CD4-positive, alpha-beta T cell treated with Interleukin-12 subunit alpha and Interleukin-12 subunit beta, for 1 hour (primary cell): ENCODE results near the gene SPIN1.

Source experiments
- DNase-seq: peaks from one replicate; pipeline ENCODE4 v3.0.0-alpha.2; 2020

SPIN1 gene

GRCh38 chr9:88390371-88390990, 2.2 kb downstream of the SPIN1 start:
- DNase-seq, result no peak

- DNase-seq, result no peak
Measured at GRCh38 chr9:88391236-88391635, 3.0 kb downstream of the SPIN1 start.

GRCh38 chr9:88391921-88392320, 3.7 kb downstream of the SPIN1 start:
- DNase-seq, result no peak

GRCh38 chr9:88392549-88392948, 4.3 kb downstream of the SPIN1 start:
- DNase-seq, result no peak

GRCh38 chr9:88396836-88397577, 8.8 kb downstream of the SPIN1 start:
- DNase-seq, result no peak

GRCh38 chr9:88398016-88398415, 9.8 kb downstream of the SPIN1 start:
- DNase-seq, result no peak

GRCh38 chr9:88399966-88400365, 11.7 kb downstream of the SPIN1 start:
- no peak for DNase-seq

GRCh38 chr9:88403340-88403739, 15.1 kb downstream of the SPIN1 start:
- DNase-seq, result no peak

- DNase-seq, result no peak
Measured at GRCh38 chr9:88406051-88406450, 17.8 kb downstream of the SPIN1 start.

GRCh38 chr9:88411471-88411870, 23.2 kb downstream of the SPIN1 start:
- no peak for DNase-seq

GRCh38 chr9:88414298-88414697, 26.1 kb downstream of the SPIN1 start:
- DNase-seq, result no peak

GRCh38 chr9:88418025-88418424, 29.8 kb downstream of the SPIN1 start:
- no peak for DNase-seq

- DNase-seq, result no peak
Measured at GRCh38 chr9:88418715-88419540, 30.7 kb downstream of the SPIN1 start.

GRCh38 chr9:88420227-88420626, 32.0 kb downstream of the SPIN1 start:
- no peak for DNase-seq

GRCh38 chr9:88421348-88421747, 33.1 kb downstream of the SPIN1 start:
- no peak for DNase-seq

- no peak for DNase-seq
Measured at GRCh38 chr9:88425538-88425950, 37.3 kb downstream of the SPIN1 start.

GRCh38 chr9:88426651-88427050, 38.4 kb downstream of the SPIN1 start:
- no peak for DNase-seq

- DNase-seq, result no peak
Measured at GRCh38 chr9:88429595-88430430, 41.6 kb downstream of the SPIN1 start.

- DNase-seq, result no peak
Measured at GRCh38 chr9:88433583-88434255, 45.5 kb downstream of the SPIN1 start.

GRCh38 chr9:88435336-88435735, 47.1 kb downstream of the SPIN1 start:
- no peak for DNase-seq

GRCh38 chr9:88436379-88436778, 48.1 kb downstream of the SPIN1 start:
- no peak for DNase-seq
